IgD-negative memory B cell (primary cell): ENCODE results near the gene ANO2. TPM values are rescaled to one million over a fixed set of nuclear protein-coding genes. Genes with fewer than 3 reads are reported as not detected.

ENCODE experiments used
- H3K27ac Mint-ChIP-seq, 3 donors: one replicate each; pipeline ENCODE4 v1.8.0; 2020 to 2022; ENCODE audit warnings: mild to moderate bottlenecking in 3 of 3, mixed read lengths in 3 of 3, moderate library complexity in 1 of 3
- H3K27me3 Mint-ChIP-seq: one replicate; pipeline ENCODE4 v1.8.0; 2021; ENCODE audit warnings: mixed read lengths
- H3K36me3 Mint-ChIP-seq: one replicate; pipeline ENCODE4 v1.8.0; 2020; ENCODE audit warnings: mild to moderate bottlenecking, mixed read lengths
- H3K4me1 Mint-ChIP-seq, 3 donors: one replicate each; pipeline ENCODE4 v1.8.0; 2020 to 2022; ENCODE audit warnings: mixed read lengths in 3 of 3, mild to moderate bottlenecking in 1 of 3
- H3K4me3 Mint-ChIP-seq, 4 donors: one replicate each; pipeline ENCODE4 v1.8.0; 2020 to 2022; ENCODE audit warnings: mild to moderate bottlenecking in 4 of 4, mixed read lengths in 4 of 4, moderate library complexity in 3 of 4
- H3K9me3 Mint-ChIP-seq, 3 donors: one replicate each; pipeline ENCODE4 v1.8.0; 2020 to 2021; ENCODE audit warnings: mixed read lengths in 3 of 3, mild to moderate bottlenecking in 1 of 3
- polyA plus RNA-seq: library from polyadenylated mRNA; unstranded; fragments of 300-500 nt; fragmentation: Illumina TruSeq; gene quantifications from one replicate; pipeline ENCODE4 v1.2.3, GENCODE V29; 2021

The ANO2 gene
- polyA plus RNA-seq, 1 donor from 2014 or later: not detected

DNA sequence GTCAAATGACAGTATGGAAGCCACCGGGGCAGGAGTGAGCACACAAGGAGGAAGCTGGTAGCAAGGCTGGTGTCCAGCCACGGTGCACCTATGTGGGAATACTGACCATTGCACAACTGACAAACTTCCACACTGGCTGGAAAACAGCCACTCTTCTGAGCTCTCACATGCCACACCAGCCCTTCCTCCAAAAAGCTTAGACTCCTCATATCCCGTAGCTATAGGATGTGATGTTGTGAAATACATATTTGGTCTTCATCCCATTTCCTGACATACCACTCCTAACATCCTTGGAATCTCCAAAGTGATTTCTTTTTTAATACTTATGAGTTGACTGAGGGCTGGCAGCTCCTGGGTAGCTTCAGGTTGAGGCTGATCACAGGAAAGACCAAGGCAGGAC, 409.5 kb downstream of the ANO2 start:
- Mint-ChIP-seq H3K9me3 (peaks cover 2 to 7% (median 4%) of the 10 kb centered on the region in 3 donors), H3K4me1 (no peaks in the 10 kb centered on the region), H3K4me3 (no peak overlapping the region), H3K36me3 (peaks cover 2% of the 10 kb centered on the region), H3K27me3 (peaks cover 16% of the 10 kb centered on the region), H3K27ac (no peak overlapping the region)

DNA sequence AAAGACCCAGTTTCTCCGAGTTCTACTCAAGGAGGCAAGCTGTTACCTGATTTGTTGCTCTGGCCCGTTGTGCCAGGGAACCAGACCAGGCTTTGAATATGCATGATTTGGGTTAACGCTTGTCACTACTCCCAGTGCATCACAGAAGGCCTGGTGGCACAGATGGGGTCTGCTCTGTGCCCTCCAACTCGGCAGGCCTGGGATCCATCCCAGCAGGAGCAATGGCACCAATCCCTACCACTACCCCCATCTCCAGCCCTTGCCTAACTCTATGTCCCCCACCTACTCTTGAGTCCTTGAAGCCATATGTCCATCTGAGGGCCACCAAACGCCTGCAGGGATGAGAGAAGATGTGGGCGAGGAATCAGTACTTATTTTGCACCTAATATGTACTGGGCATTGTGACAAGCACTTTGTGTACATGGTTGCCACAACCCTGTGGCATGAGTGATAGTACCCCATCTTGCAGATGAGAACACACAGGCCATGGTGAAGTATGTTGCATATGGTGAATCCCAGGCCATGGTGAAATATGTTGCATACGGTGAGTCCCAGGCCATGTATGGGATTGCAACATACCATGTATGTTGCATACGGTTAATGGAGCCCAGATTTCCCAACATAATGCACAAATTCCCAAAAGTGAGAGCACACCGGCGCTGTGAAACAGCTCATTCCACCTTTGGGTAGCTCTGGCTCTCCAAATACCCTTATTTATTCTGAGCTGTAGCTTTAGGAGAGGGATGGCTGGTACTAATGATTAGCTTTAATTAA, 410.4 kb downstream of the ANO2 start:
- no peak overlapping the region for H3K27ac Mint-ChIP-seq
- peaks cover 16% of the 10 kb centered on the region for H3K27me3 Mint-ChIP-seq
- no peaks in the 10 kb centered on the region for H3K4me1 Mint-ChIP-seq
- no peak overlapping the region for H3K4me3 Mint-ChIP-seq
- peaks cover 2 to 7% (median 4%) of the 10 kb centered on the region in 3 donors for H3K9me3 Mint-ChIP-seq
- H3K36me3 Mint-ChIP-seq: peaks cover 2% of the 10 kb centered on the region

- peak overlapping the region in 1 of 3 donors; percentile 50 for H3K27ac Mint-ChIP-seq
- H3K4me1 Mint-ChIP-seq: no peaks in the 10 kb centered on the region
- H3K27me3 Mint-ChIP-seq: peaks cover 16% of the 10 kb centered on the region
Observed at GRCh38 chr12:5533368-5533767, 411.7 kb downstream of the ANO2 start.

DNA sequence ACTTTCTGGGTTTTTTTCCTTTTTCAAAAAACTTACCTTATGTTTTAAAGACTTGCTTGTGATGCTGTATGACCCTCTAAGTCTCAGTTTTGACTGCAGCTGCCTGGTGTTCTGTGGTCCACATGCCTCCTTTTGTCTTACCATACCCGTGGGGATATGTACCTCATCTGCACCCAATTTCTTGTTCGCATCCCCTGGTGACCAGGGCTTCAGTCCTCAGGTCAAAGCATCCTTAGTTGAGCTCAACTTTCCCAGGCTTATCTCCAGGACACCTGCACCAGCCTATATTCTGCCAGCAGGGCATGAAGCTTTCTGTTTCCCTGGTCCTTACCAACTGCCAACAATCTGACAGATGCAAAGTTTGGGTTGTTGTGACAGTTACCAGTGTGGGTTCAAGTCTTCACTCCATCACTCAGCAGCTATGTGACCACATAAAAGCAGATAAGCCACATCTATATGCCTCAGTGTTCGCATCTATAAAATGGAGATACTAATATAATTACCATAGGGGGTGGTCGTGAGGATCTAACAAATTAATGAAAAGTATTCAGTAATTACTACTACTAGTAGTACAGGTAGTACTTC, 419.2 kb downstream of the ANO2 start:
- Mint-ChIP-seq H3K27ac (no peak overlapping the region), H3K4me3 (no peak overlapping the region), H3K27me3 (peaks cover 1% of the 10 kb centered on the region), H3K36me3 (no peaks in the 10 kb centered on the region), H3K9me3 (no peaks in the 10 kb centered on the region), H3K4me1 (no peaks in the 10 kb centered on the region)

More at GRCh38 chr12:5533368-5533767, 411.7 kb downstream of the ANO2 start:
- Mint-ChIP-seq H3K36me3 (peaks cover 2% of the 10 kb centered on the region), H3K4me3 (no peak overlapping the region), H3K9me3 (peaks cover 2 to 7% (median 4%) of the 10 kb centered on the region in 3 donors)

DNA sequence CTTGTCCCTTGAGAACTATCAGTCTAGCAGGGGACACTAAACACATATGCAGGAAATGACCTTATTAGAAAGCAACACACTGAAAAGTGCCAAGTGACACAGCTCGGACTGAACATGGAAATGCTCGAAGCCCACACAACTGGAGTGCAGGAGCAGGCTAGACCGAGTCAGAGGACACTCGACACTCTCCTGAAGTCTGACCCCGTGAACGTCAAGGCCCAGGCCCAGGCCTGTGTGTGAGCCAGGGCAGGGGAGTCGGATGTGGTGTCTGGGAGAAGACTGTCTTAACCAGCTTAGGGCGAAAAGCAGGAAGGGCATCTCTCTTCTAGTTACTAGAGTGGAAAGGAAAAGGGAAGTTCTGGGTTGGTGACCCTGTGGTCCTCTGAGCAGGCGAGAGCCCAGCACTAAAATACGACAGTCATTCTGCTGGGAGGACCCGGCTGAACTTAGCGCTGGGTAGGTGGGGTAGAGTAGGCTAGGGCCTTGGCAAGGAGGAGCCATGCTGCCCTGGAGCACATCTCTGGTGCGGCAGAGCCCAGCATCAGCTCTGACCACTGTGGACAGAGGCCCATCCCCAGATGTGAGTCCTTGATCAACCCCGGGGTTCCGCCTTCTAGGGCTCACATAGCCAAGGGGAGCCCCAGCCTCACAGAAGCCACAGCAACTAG, 420.2 kb downstream of the ANO2 start:
- Mint-ChIP-seq H3K4me1 (no peaks in the 10 kb centered on the region), H3K27ac (no peak overlapping the region), H3K9me3 (no peaks in the 10 kb centered on the region), H3K36me3 (no peaks in the 10 kb centered on the region), H3K4me3 (no peak overlapping the region), H3K27me3 (peaks cover 1% of the 10 kb centered on the region)

- Mint-ChIP-seq H3K4me3 (no peak overlapping the region), H3K4me1 (no peaks in the 10 kb centered on the region), H3K27ac (no peak overlapping the region), H3K9me3 (no peaks in the 10 kb centered on the region), H3K27me3 (peaks cover 1% of the 10 kb centered on the region), H3K36me3 (no peaks in the 10 kb centered on the region)
Observed at GRCh38 chr12:5524116-5524768, 420.8 kb downstream of the ANO2 start.

DNA sequence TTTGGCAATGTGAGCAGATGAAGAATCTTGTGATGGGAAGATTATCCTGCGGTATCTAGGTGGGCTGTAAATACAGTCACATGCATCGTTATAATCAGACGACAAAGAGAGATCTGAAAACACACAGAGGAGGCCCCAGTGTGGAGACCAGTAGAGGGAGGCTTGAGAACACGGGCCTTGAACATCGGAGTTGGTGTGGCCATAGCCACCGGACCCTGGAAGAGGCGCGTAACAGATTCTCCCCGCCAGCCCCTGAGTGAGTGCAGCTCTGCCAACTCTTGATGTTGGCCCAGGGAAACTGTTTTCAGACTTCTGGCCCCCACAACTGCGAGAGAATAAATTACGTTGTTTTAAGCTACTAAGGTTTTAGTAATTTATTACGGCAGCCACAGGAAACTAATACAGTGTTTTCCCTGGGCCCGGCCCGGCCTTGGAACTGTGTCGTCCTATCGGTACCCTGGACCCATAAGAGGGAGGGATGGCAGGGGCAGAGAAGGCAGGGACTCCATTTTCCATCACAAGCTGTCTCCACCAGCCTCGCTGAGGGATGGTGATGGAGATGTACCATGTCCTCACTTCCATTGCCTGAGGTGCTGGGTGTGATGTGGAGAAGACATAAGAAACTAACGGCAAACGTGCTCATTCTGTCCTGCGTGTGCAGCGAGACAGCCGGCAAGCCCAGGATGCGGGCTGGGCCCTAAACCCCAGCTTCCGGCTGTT, 421.5 kb downstream of the ANO2 start:
- Mint-ChIP-seq H3K27ac (no peak overlapping the region), H3K4me1 (no peaks in the 10 kb centered on the region), H3K27me3 (peaks cover 1% of the 10 kb centered on the region), H3K36me3 (no peaks in the 10 kb centered on the region), H3K9me3 (no peaks in the 10 kb centered on the region), H3K4me3 (no peak overlapping the region)

- no peaks in the 10 kb centered on the region for H3K4me1 Mint-ChIP-seq
- H3K9me3 Mint-ChIP-seq: no peaks in the 10 kb centered on the region
- no peaks in the 10 kb centered on the region for H3K36me3 Mint-ChIP-seq
- H3K27me3 Mint-ChIP-seq: peaks cover 1% of the 10 kb centered on the region
- H3K4me3 Mint-ChIP-seq: no peak overlapping the region
- peak overlapping the region in 2 of 3 donors; percentile 21 to 65 for H3K27ac Mint-ChIP-seq
Observed at GRCh38 chr12:5522432-5523335, 422.4 kb downstream of the ANO2 start.

DNA sequence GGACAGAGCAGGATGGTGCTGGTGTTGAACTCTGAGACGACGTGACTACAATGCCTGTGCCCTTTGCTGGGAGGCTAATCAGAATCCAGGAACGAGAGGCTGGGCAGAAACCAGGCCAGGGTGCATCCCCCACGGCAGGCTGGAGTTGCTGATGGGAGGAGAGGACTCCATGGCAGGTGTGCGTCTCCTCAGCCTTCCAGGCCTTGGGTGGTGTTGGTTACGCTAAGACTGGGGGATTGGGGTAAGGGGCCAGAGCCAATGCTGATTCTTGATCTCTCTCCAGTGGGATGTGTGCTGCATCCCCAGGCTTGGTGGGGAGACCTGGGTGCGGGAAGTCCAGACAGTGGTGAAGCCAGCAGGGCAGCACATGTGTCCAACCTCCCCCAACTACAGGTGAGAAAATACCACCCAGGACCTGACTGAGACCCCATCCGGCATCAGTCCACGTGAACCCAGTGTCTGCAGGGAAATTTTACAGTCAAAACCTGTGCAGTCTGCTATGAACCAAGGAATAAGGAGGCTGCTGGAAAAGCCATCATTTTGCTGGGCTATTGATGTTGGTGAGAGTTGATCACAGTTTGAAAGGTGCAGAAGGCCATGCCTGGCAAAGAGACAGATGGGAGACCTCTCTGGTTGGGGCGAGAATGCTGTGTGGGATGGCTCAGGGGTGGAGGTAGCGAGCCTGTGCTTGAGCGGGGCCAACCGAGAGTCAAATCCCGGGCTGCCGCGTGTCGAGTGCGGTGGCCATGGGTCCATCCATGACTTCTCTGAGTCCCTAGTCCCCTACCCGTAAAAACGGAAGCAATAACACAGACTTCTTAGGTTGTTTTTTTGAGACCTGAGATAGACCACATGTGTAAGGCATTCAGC, 423.4 kb downstream of the ANO2 start:
- Mint-ChIP-seq H3K27me3 (peaks cover 1% of the 10 kb centered on the region), H3K36me3 (no peaks in the 10 kb centered on the region), H3K9me3 (no peaks in the 10 kb centered on the region), H3K4me1 (no peaks in the 10 kb centered on the region), H3K4me3 (no peak overlapping the region), H3K27ac (no peak overlapping the region)

DNA sequence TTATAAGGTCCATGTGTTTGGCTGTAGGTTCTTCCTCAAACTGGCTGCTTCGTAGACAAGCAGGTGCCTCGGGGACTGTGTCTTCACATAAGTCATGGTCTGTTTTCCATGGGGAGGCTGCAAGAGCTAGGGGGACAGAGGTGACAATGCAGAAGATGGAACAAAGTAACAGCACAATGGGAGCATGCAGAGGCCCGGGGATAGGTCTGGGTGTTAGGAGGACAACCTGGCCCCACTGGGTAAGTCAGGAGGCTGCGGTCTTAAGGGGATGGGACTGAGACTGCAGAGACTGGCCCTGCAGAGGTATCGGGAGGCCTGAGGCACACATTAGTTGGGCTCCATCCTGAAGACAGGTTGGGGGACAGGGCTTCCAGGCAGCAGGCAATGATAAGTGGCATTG, 424.2 kb downstream of the ANO2 start:
- no peaks in the 10 kb centered on the region for H3K9me3 Mint-ChIP-seq
- H3K36me3 Mint-ChIP-seq: no peaks in the 10 kb centered on the region
- no peak overlapping the region for H3K4me3 Mint-ChIP-seq
- H3K27ac Mint-ChIP-seq: no peak overlapping the region
- peaks cover 1% of the 10 kb centered on the region for H3K27me3 Mint-ChIP-seq
- H3K4me1 Mint-ChIP-seq: no peaks in the 10 kb centered on the region

GRCh38 chr12:5520037-5520436, 425.0 kb downstream of the ANO2 start:
- Mint-ChIP-seq H3K4me1 (no peaks in the 10 kb centered on the region), H3K4me3 (no peak overlapping the region), H3K36me3 (no peaks in the 10 kb centered on the region), H3K27me3 (peaks cover 1% of the 10 kb centered on the region), H3K27ac (no peak overlapping the region), H3K9me3 (no peaks in the 10 kb centered on the region)

- no peaks in the 10 kb centered on the region for H3K4me1 Mint-ChIP-seq
- H3K4me3 Mint-ChIP-seq: no peak overlapping the region
- no peak overlapping the region for H3K27ac Mint-ChIP-seq
Observed at GRCh38 chr12:5518584-5519365, 426.3 kb downstream of the ANO2 start.

More at GRCh38 chr12:5518584-5519365, 426.3 kb downstream of the ANO2 start:
- H3K36me3 Mint-ChIP-seq: no peaks in the 10 kb centered on the region
- no peaks in the 10 kb centered on the region for H3K9me3 Mint-ChIP-seq
- no peaks in the 10 kb centered on the region for H3K27me3 Mint-ChIP-seq
